ENCODE data around the gene TBC1D12. TPM values are rescaled to one million over a fixed set of nuclear protein-coding genes. Genes with fewer than 3 reads are reported as not detected.

TBC1D12 gene
- total RNA-seq (2021): 1.6 TPM in 2 replicates
- percentile 37 among the genes with signal in this experiment for Bru-seq, nascent RNA
- percentile 43 among the genes with signal in this experiment for BruChase-seq, experiment 1, labeled RNA remaining after a 2-hour chase
- BruChase-seq, experiment 2, labeled RNA remaining after a 6-hour chase: percentile 36 among the genes with signal in this experiment
- long read RNA-seq, partial matches to known transcripts: 0 of 1 reads
- long read RNA-seq, other reads (novel, unspliced or antisense): 1 of 1 reads

- intact Hi-C loops (cut with micrococcal nuclease; ENCODE audit: unreplicated experiment): no loop called here
- H3K27me3 ChIP-seq (replicated peaks; ENCODE audit: insufficient read depth, low read depth, low read length, poor library complexity): peaks cover 53% of the 10 kb centered on the region
- ChIA-PET POLR2A (ENCODE audit: low non-redundant PET) (no interaction called here), CTCF (no interaction called here)
- no peaks in the 10 kb centered on the region for H3K36me3 ChIP-seq (ENCODE audit: insufficient read depth, low read length, poor library complexity, severe bottlenecking)
- H3K4me1 ChIP-seq (ENCODE audit: insufficient read depth, low read length, poor library complexity, severe bottlenecking): peaks cover 7% of the 10 kb centered on the region
- BruUV-seq (replicated peaks): no TSS peak
- TF ChIP-seq CTCF (conservative IDR thresholded peaks at IDR 0.05; ENCODE audit: low read depth, low read length): no peak
- no peak for TF ChIP-seq EZH2 (IDR thresholded peaks at IDR 0.05; ENCODE audit: borderline replicate concordance, low read depth, low read length, poor library complexity, severe bottlenecking)
- no peak within 1 kb of the TSS for H3K27ac ChIP-seq (ENCODE audit: low read depth, low read length, poor library complexity, severe bottlenecking)
- DNase-seq (ENCODE audit: low spot score): peak; percentile 67
- no peaks in the 10 kb centered on the region for H3K9me3 ChIP-seq (ENCODE audit: low read depth, low read length, poor library complexity, severe bottlenecking)
- H3K4me3 ChIP-seq (ENCODE audit: low read depth, low read length, poor library complexity, severe bottlenecking): peak within 1 kb of the TSS; percentile 54
These were observed at the start of gene TBC1D12 for GRCh38 chr10:94402204-94402842. Gene TBC1D12 (plus strand): TSS chr10:94402541. CDS start chr10:94402614, 73 bp downstream.

- POLR2A ChIA-PET (ENCODE audit: low non-redundant PET): no interaction called here
- H3K36me3 ChIP-seq (ENCODE audit: insufficient read depth, low read length, poor library complexity, severe bottlenecking): peaks cover 64% of the 10 kb centered on the region
- no peaks in the 10 kb centered on the region for H3K27me3 ChIP-seq (replicated peaks; ENCODE audit: insufficient read depth, low read depth, low read length, poor library complexity)
- no peak overlapping the region for H3K4me3 ChIP-seq (ENCODE audit: low read depth, low read length, poor library complexity, severe bottlenecking)
- DNase-seq (ENCODE audit: low spot score): no peak
- H3K27ac ChIP-seq (ENCODE audit: low read depth, low read length, poor library complexity, severe bottlenecking): no peak overlapping the region
- no TSS peak for BruUV-seq (replicated peaks)
- CTCF ChIA-PET: no interaction called here
- intact Hi-C loops (cut with micrococcal nuclease; ENCODE audit: unreplicated experiment): loop anchor here (10.0 kb wide), 1 partner anchor 231 kb away; no protein-coding TSS in a partner anchor
- no peaks in the 10 kb centered on the region for H3K4me1 ChIP-seq (ENCODE audit: insufficient read depth, low read length, poor library complexity, severe bottlenecking)
- H3K9me3 ChIP-seq (ENCODE audit: low read depth, low read length, poor library complexity, severe bottlenecking): no peaks in the 10 kb centered on the region
- TF ChIP-seq CTCF (conservative IDR thresholded peaks at IDR 0.05; ENCODE audit: low read depth, low read length) (no peak), EZH2 (IDR thresholded peaks at IDR 0.05; ENCODE audit: borderline replicate concordance, low read depth, low read length, poor library complexity, severe bottlenecking) (no peak)
These were observed 49.0 kb upstream of the TBC1D12 start for GRCh38 chr10:94353336-94353735.

- CTCF ChIA-PET: interaction anchor here (0.6 kb wide), 1 partner anchor 302 kb away, joined by 3 read pairs; no protein-coding TSS in a partner anchor
- H3K36me3 ChIP-seq (ENCODE audit: insufficient read depth, low read length, poor library complexity, severe bottlenecking): peaks cover 59% of the 10 kb centered on the region
- no peak for TF ChIP-seq CTCF (conservative IDR thresholded peaks at IDR 0.05; ENCODE audit: low read depth, low read length)
- no peak for TF ChIP-seq EZH2 (IDR thresholded peaks at IDR 0.05; ENCODE audit: borderline replicate concordance, low read depth, low read length, poor library complexity, severe bottlenecking)
- DNase-seq (ENCODE audit: low spot score): no peak
- H3K27ac ChIP-seq (ENCODE audit: low read depth, low read length, poor library complexity, severe bottlenecking): no peak overlapping the region
- peaks cover under 1% of the 10 kb centered on the region for H3K4me1 ChIP-seq (ENCODE audit: insufficient read depth, low read length, poor library complexity, severe bottlenecking)
- no peak overlapping the region for H3K4me3 ChIP-seq (ENCODE audit: low read depth, low read length, poor library complexity, severe bottlenecking)
- intact Hi-C loops (cut with micrococcal nuclease; ENCODE audit: unreplicated experiment): loop anchor here (10.0 kb wide), 1 partner anchor 229 kb away; no protein-coding TSS in a partner anchor
- BruUV-seq (replicated peaks): no TSS peak
- H3K9me3 ChIP-seq (ENCODE audit: low read depth, low read length, poor library complexity, severe bottlenecking): no peaks in the 10 kb centered on the region
- POLR2A ChIA-PET (ENCODE audit: low non-redundant PET): no interaction called here
- H3K27me3 ChIP-seq (replicated peaks; ENCODE audit: insufficient read depth, low read depth, low read length, poor library complexity): no peaks in the 10 kb centered on the region
These were observed 46.5 kb upstream of the TBC1D12 start for GRCh38 chr10:94355841-94356240.

Measured in A673 (cell line).